Retinal pigment epithelial cell (primary cell): Measurements from ENCODE around the gene DNASE1.

Experiments used
- DNase-seq: peaks from one replicate; pipeline ENCODE4 v3.0.0-alpha.2; 2010; ENCODE audit warnings: low read depth
- H3K4me3 ChIP-seq: 2 replicates; pipeline ENCODE4 v1.5.1; 2011; ENCODE audit warnings: mild to moderate bottlenecking, low read length, control low read depth, moderate library complexity
- TF ChIP-seq, protein P1 (sequence below): conservative IDR thresholded peaks from 2 replicates; pipeline ENCODE4 v1.5.1; 2011; ENCODE audit warnings: low read depth, low read length, control low read depth, inconsistent platforms

DNASE1 gene

DNA sequence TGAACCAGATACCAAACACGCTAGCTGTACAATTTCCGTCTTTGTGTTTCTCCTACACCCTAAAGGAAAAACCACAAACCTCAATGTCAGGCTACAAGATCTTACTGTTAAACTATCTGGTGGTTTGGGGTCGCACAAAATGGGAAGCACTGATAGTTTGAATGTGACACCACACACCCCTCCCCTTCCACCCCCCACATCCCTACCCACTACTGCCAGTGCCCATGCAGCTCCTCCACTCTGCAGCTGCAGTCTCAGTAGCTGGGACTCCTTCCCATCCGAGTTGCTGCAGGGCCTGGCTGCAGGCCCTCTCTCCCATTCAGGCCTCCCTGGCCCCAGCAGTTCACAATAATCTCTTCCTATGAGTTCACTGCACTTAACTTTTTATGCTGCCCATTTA is 44.5 kb downstream of the DNASE1 start:
- DNase-seq: no peak
- no peak overlapping the region for H3K4me3 ChIP-seq
- TF ChIP-seq, protein P1, sequence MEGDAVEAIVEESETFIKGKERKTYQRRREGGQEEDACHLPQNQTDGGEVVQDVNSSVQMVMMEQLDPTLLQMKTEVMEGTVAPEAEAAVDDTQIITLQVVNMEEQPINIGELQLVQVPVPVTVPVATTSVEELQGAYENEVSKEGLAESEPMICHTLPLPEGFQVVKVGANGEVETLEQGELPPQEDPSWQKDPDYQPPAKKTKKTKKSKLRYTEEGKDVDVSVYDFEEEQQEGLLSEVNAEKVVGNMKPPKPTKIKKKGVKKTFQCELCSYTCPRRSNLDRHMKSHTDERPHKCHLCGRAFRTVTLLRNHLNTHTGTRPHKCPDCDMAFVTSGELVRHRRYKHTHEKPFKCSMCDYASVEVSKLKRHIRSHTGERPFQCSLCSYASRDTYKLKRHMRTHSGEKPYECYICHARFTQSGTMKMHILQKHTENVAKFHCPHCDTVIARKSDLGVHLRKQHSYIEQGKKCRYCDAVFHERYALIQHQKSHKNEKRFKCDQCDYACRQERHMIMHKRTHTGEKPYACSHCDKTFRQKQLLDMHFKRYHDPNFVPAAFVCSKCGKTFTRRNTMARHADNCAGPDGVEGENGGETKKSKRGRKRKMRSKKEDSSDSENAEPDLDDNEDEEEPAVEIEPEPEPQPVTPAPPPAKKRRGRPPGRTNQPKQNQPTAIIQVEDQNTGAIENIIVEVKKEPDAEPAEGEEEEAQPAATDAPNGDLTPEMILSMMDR: no peak

DNA sequence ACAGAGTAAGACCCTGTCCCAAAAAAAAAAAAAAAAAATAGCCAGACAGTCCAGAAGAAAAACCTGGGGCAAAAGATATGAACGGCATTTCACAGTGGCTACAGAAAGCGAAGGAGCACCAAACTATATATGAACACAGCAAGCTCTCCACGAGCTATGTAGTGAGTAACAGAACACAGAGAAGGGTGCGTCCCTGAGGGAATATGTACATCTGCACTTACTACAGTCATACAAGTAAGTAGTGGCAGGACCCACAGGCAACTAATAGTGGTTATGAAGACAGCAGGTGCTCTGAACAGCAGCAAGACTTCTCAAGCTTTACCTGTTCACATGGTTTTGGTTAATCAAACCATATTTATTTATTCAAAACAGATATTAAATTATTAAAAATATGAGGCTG is 47.0 kb downstream of the DNASE1 start:
- TF ChIP-seq, protein P1: no peak

GRCh38 chr16:3702082-3702481 is 47.6 kb downstream of the DNASE1 start:
- H3K4me3 ChIP-seq: no peak overlapping the region
- DNase-seq: no peak
- TF ChIP-seq, protein P1: no peak

More for the DNA sequence above, 47.0 kb downstream of the DNASE1 start:
- no peak overlapping the region for H3K4me3 ChIP-seq
- no peak for DNase-seq

DNA sequence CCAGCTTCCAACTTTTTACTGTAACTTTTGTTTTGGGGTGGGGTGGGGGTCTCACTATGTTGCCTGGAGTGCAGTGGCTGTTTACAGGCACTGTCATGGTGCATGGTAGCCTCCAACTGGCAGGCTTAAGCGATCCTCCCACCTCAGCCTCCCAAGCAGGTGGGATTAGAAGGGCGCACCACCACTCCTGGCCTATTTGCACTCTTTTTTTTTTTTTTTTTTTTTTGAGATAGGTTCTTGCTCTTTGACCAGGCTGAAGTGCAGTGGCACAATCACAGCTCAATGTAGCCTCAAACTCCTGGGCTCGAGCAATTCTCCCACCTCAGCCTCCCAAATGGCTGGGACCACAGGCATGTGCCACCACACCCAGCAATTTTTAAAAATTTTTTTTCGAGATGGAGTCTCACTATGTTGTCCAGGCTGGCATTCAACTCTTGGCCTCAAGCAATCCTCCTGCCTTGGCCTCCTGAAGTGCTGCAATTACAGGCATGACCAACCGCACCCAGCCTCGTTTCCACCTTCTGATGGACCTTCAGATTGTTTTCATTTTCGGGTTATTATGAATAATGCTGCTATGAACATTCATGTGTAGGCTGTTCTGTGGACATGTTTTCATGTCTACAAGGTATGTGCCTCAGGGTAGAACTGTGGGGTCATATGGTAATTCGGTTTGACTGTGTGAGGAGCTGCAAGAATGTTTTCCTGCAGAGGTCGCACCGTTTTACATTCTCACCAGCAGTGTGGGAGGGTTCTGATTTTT is 51.9 kb downstream of the DNASE1 start:
- H3K4me3 ChIP-seq: no peak overlapping the region
- DNase-seq: no peak
- TF ChIP-seq, protein P1: no peak
